Ishikawa (cell line): Measurements from ENCODE around the gene TSPAN4.

Experiments
- CEBPB ChIP-seq: IDR thresholded peaks from 2 replicates; pipeline ENCODE4 v1.6.1; 2012
- CREB1 ChIP-seq: IDR thresholded peaks from 2 replicates; pipeline ENCODE4 v1.6.1; 2012; ENCODE audit warnings: low read depth
- EGR1 ChIP-seq: IDR thresholded peaks from 2 replicates; pipeline ENCODE4 v1.6.1; 2012
- EP300 ChIP-seq: IDR thresholded peaks from 2 replicates; pipeline ENCODE4 v1.6.1; 2012; ENCODE audit warnings: borderline replicate concordance
- FOXM1 ChIP-seq: IDR thresholded peaks from 2 replicates; pipeline ENCODE4 v1.6.1; 2012; ENCODE audit warnings: low read depth, borderline replicate concordance
- NFIC ChIP-seq: IDR thresholded peaks from 2 replicates; pipeline ENCODE4 v1.6.1; 2012
- RAD21 ChIP-seq: IDR thresholded peaks from 2 replicates; pipeline ENCODE4 v1.6.1; 2012; ENCODE audit warnings: low read depth
- TAF1 ChIP-seq: IDR thresholded peaks from 2 replicates; pipeline ENCODE4 v1.6.1; 2012; ENCODE audit warnings: low read depth, mild to moderate bottlenecking
- TCF12 ChIP-seq: IDR thresholded peaks from 2 replicates; pipeline ENCODE4 v1.6.1; 2012; ENCODE audit warnings: low read depth
- TEAD4 ChIP-seq: IDR thresholded peaks from 2 replicates; pipeline ENCODE4 v1.6.1; 2012
- YY1 ChIP-seq: IDR thresholded peaks from 2 replicates; pipeline ENCODE4 v1.6.1; 2012; ENCODE audit warnings: low read depth
- ZBTB7A ChIP-seq: IDR thresholded peaks from 2 replicates; pipeline ENCODE4 v1.6.1; 2012; ENCODE audit warnings: low read depth
- TF ChIP-seq, protein P1 (sequence below): IDR thresholded peaks from 2 replicates; pipeline ENCODE4 v1.6.1; 2012; ENCODE audit warnings: low read depth, mild to moderate bottlenecking
- TF ChIP-seq, protein P2 (sequence below): IDR thresholded peaks from 2 replicates; pipeline ENCODE4 v1.6.1; 2012
- TF ChIP-seq, protein P3 (sequence below): IDR thresholded peaks from 2 replicates; pipeline ENCODE4 v1.6.1; 2012

Gene TSPAN4

DNA sequence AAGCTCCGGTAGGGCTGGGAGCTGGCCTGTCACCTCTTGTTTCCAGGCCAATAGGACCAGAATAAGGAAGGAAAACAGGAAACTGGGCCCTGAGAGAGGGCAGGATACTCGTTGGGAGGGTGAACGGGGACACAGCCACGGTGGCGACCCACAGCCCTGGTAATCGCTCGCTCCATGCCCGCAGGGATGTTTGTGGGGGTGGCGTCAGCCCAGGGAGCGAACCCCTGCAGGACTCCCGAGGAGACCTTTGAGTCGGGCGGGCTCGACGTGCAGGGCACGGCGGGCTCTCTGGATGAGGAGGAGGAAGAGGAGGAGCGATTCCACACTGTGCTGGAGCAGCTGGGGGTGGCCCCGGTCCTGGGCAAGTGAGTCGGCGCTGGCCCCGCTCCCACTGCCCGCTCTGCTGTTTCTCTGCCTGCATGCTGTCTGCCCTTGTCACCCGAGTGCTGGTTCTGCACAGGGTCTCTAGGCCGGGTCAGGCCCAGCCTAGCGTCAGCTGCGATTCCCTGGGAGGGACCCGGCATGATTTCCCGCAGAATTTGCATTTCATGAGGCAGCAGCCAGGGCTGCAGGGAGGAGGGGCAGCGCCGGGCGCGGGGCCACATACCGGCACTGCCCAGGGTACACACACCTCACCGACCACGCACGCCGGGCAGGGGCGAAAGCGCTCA is 13.3 kb upstream of the TSPAN4 start:
- TF ChIP-seq, protein P1, sequence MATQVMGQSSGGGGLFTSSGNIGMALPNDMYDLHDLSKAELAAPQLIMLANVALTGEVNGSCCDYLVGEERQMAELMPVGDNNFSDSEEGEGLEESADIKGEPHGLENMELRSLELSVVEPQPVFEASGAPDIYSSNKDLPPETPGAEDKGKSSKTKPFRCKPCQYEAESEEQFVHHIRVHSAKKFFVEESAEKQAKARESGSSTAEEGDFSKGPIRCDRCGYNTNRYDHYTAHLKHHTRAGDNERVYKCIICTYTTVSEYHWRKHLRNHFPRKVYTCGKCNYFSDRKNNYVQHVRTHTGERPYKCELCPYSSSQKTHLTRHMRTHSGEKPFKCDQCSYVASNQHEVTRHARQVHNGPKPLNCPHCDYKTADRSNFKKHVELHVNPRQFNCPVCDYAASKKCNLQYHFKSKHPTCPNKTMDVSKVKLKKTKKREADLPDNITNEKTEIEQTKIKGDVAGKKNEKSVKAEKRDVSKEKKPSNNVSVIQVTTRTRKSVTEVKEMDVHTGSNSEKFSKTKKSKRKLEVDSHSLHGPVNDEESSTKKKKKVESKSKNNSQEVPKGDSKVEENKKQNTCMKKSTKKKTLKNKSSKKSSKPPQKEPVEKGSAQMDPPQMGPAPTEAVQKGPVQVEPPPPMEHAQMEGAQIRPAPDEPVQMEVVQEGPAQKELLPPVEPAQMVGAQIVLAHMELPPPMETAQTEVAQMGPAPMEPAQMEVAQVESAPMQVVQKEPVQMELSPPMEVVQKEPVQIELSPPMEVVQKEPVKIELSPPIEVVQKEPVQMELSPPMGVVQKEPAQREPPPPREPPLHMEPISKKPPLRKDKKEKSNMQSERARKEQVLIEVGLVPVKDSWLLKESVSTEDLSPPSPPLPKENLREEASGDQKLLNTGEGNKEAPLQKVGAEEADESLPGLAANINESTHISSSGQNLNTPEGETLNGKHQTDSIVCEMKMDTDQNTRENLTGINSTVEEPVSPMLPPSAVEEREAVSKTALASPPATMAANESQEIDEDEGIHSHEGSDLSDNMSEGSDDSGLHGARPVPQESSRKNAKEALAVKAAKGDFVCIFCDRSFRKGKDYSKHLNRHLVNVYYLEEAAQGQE, result no peak
- no peak for TF ChIP-seq EGR1
- TF ChIP-seq ZBTB7A, result no peak
- TF ChIP-seq NFIC, result no peak
- TF ChIP-seq CREB1, result no peak
- no peak for TF ChIP-seq FOXM1
- no peak for TF ChIP-seq EP300
- TF ChIP-seq, protein P2, sequence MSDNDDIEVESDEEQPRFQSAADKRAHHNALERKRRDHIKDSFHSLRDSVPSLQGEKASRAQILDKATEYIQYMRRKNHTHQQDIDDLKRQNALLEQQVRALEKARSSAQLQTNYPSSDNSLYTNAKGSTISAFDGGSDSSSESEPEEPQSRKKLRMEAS, result no peak
- no peak for TF ChIP-seq CEBPB
- TF ChIP-seq YY1, result no peak
- no peak for TF ChIP-seq TAF1
- TF ChIP-seq TEAD4, result no peak
- TF ChIP-seq, protein P3, sequence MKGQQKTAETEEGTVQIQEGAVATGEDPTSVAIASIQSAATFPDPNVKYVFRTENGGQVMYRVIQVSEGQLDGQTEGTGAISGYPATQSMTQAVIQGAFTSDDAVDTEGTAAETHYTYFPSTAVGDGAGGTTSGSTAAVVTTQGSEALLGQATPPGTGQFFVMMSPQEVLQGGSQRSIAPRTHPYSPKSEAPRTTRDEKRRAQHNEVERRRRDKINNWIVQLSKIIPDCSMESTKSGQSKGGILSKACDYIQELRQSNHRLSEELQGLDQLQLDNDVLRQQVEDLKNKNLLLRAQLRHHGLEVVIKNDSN, result no peak
- no peak for TF ChIP-seq TCF12
- TF ChIP-seq RAD21, result no peak

DNA sequence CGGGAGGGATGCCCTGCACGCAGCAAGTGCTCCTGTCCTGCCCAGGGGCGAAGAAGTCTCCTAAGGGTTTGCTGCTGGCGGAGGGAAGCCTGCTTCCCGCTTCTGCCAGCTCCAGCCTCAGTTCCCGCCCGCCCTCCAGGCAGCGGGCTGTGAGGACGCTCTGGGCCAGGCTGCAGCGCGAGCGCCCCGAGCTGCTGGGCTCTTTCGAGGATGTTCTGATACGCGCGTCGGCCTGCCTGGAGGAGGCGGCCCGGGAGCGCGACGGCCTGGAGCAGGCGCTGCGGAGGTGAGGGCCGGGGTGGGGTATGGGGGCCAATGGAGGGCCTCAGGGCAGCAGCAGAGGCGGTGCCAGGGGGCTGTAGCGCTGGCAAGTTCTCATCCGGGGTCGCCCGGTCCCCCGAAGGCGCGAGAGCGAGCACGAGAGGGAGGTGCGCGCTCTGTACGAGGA is 12.8 kb upstream of the TSPAN4 start:
- TF ChIP-seq RAD21 (no peak), CREB1 (no peak), TEAD4 (no peak), ZBTB7A (no peak), TCF12 (no peak), YY1 (no peak), EP300 (no peak), CEBPB (no peak), FOXM1 (no peak), NFIC (no peak), EGR1 (no peak), TAF1 (no peak)
- TF ChIP-seq, protein P1, result no peak
- TF ChIP-seq, protein P3, result no peak
- TF ChIP-seq, protein P2, result no peak

DNA sequence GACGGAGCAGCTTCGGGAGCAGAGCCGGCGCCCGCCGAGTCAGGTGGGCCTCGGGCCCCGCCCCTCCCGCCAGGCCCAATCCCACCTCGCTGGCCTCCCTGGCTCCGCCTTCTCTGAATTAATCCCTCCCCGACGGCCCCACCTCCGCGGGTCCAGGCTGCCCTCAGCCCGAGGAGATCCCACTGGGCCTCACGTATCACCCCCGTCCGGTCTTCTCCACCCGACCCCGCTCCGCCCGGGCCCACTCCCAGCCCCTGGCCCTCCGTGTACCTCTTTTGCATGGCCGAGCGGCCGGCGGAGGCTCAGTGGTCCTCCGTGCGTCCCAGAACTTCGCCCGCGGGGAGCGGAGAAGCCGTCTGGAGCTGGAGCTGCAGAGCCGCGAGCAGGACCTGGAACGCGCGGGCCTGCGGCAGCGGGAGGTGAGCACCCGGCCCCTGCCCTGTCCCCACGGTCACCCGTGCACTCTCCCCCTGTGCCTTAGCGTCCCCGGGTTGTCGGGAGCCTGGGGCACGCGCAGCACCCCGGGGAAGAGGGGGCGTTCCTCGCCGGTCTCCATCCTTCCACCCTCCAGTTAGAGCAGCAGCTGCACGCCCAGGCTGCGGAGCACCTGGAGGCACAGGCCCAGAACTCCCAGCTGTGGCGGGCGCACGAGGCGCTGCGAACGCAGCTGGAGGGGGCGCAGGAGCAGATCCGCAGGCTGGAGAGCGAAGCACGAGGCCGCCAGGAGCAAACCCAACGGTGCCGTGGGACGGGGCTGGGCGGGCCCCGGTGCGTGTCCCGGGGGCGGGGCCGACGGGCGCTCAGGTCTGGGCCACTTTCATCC is 12.1 kb upstream of the TSPAN4 start:
- no peak for TF ChIP-seq EP300
- TF ChIP-seq RAD21, result no peak
- no peak for TF ChIP-seq NFIC
- no peak for TF ChIP-seq FOXM1
- TF ChIP-seq CREB1, result no peak
- TF ChIP-seq, protein P1, result no peak
- TF ChIP-seq, protein P2, result no peak
- TF ChIP-seq YY1, result no peak
- no peak for TF ChIP-seq EGR1
- TF ChIP-seq TCF12, result no peak
- no peak for TF ChIP-seq CEBPB
- no peak for TF ChIP-seq TEAD4
- no peak for TF ChIP-seq TAF1
- no peak for TF ChIP-seq ZBTB7A
- TF ChIP-seq, protein P3, result no peak
